Thyroid gland (tissue), 4 donors: ENCODE measurements around the gene IGDCC3. TPM values are rescaled to one million over a fixed set of nuclear protein-coding genes. Genes with fewer than 3 reads are reported as not detected.

ENCODE experiments used
- DNase-seq, 2 donors: peaks; one replicate each; pipeline ENCODE4 v3.0.0-alpha.2; 2019
- H3K27ac ChIP-seq, 3 donors: fragments of 200-600 bp; sonication (generic); 1 replicate in 2 of 3; 2 replicates in 1 of 3; pipeline ENCODE4 v1.5.1; 2016 to 2019; ENCODE audit warnings: mild to moderate bottlenecking in 1 of 3, moderate library complexity in 1 of 3
- H3K27me3 ChIP-seq: fragments of 200-600 bp; sonication (generic); one replicate; pipeline ENCODE4 v1.5.1; 2019
- H3K36me3 ChIP-seq, 2 donors: fragments of 200-600 bp; sonication (generic); one replicate each; pipeline ENCODE4 v1.5.1; 2016 to 2019
- H3K4me1 ChIP-seq, 2 donors: fragments of 200-600 bp; sonication (generic); one replicate each; pipeline ENCODE4 v1.5.1; 2017 to 2019
- H3K4me3 ChIP-seq, 3 donors: fragments of 200-600 bp; sonication (generic); replicated peaks in 1 of 3; 1 replicate in 2 of 3; 2 replicates in 1 of 3; pipeline ENCODE4 v1.5.1; 2016; ENCODE audit warnings: mild to moderate bottlenecking in 1 of 3
- H3K9me3 ChIP-seq: fragments of 200-600 bp; sonication (generic); one replicate; pipeline ENCODE4 v1.5.1; 2017
- CTCF ChIP-seq, 6 experiments: fragments of 200-600 bp in 3 of 6; fragments of 450-650 bp in 3 of 6; sonication (generic) in 3 of 6; IDR thresholded peaks; one replicate each; pipeline ENCODE4 v1.5.1; 2016 to 2019; ENCODE audit warnings: antibody characterized with exemption in 6 of 6, mild to moderate bottlenecking in 2 of 6, inconsistent platforms in 1 of 6, moderate library complexity in 1 of 6
- POLR2A ChIP-seq, 2 donors: fragments of 450-650 bp; IDR thresholded peaks; one replicate each; pipeline ENCODE4 v1.6.1; 2017; ENCODE audit warnings: antibody characterized with exemption in 2 of 2, mild to moderate bottlenecking in 2 of 2, moderate library complexity in 1 of 2
- WGBS, 2 donors: methylation state at CpG; one replicate each; pipeline ENCODE4 v1.1.5; 2017; 5-methylcytosine and 5-hydroxymethylcytosine counted together
- intact Hi-C: fragments of 100-400 bp; cut with DNase I; formaldehyde crosslinking; loops from one replicate; pipeline ENCODE4 v1.15.1; 2023
- total RNA-seq, 4 donors: library from RNA; depleted of rRNA; stranded (reverse); fragments of >200 nt; gene quantifications; one replicate each; pipeline ENCODE4 v1.2.3, GENCODE V29; 2016

Gene IGDCC3
- 1 to 10 TPM in 1 of 4 donors, under 1 TPM in 3; 0.22 to 1.5 (median 0.61) TPM for total RNA-seq

GRCh38 chr15:65377976-65378366 is at the start of gene IGDCC3:
Gene IGDCC3 (minus strand): TSS chr15:65378002. CDS start chr15:65377788, 214 bp downstream.
- H3K4me1 ChIP-seq = peaks cover 8 to 18% of the 10 kb centered on the region in 2 donors
- H3K4me3 ChIP-seq = peak within 1 kb of the TSS; percentile 4 to 59 (median 54)
- no peaks in the 10 kb centered on the region for H3K9me3 ChIP-seq
- intact Hi-C loops = no loop called here
- TF ChIP-seq CTCF (IDR thresholded peaks at IDR 0.05) = no peak
- TF ChIP-seq POLR2A (IDR thresholded peaks at IDR 0.05) = no peak
- peak; percentile 47 for DNase-seq
- WGBS, 2 donors = 0 to 4% methylated on average over 2 to 9 of the region's 42 CpGs
- no peaks in the 10 kb centered on the region for H3K27me3 ChIP-seq
- H3K36me3 ChIP-seq = no peaks in the 10 kb centered on the region
- peak within 1 kb of the TSS in 1 of 3 donors; percentile 9 for H3K27ac ChIP-seq

GRCh38 chr15:65426216-65426853 is 48.5 kb upstream of the IGDCC3 start:
- Histone ChIP-seq H3K36me3 (no peaks in the 10 kb centered on the region), H3K9me3 (no peaks in the 10 kb centered on the region), H3K4me3 (no peak overlapping the region), H3K27me3 (no peaks in the 10 kb centered on the region), H3K4me1 (peaks cover 3 to 10% of the 10 kb centered on the region in 2 donors), H3K27ac (no peak overlapping the region)
- intact Hi-C loops = no loop called here
- TF ChIP-seq POLR2A (IDR thresholded peaks at IDR 0.05) (no peak), CTCF (IDR thresholded peaks at IDR 0.05) (no peak)
- DNase-seq = no peak
- WGBS, 2 donors = 74 to 75% methylated on average over 2 of the region's 2 CpGs

- no peaks in the 10 kb centered on the region for H3K9me3 ChIP-seq
- peaks cover 11 to 21% of the 10 kb centered on the region in 2 donors for H3K4me1 ChIP-seq
- WGBS, 2 donors = 87 to 89% methylated on average over 5 of the region's 5 CpGs
- H3K27ac ChIP-seq = no peak overlapping the region
- intact Hi-C loops = no loop called here
- no peaks in the 10 kb centered on the region for H3K27me3 ChIP-seq
- no peak for DNase-seq
- TF ChIP-seq POLR2A (IDR thresholded peaks at IDR 0.05) (no peak), CTCF (IDR thresholded peaks at IDR 0.05) (no peak)
- H3K4me3 ChIP-seq = no peak overlapping the region
- no peaks in the 10 kb centered on the region for H3K36me3 ChIP-seq
Observed at GRCh38 chr15:65424683-65425082, 46.9 kb upstream of the IGDCC3 start.

GRCh38 chr15:65423976-65424679 is 46.3 kb upstream of the IGDCC3 start:
- no peak for DNase-seq

More at GRCh38 chr15:65423976-65424679, 46.3 kb upstream of the IGDCC3 start:
- Histone ChIP-seq H3K9me3 (no peaks in the 10 kb centered on the region), H3K4me1 (peaks cover 11 to 21% of the 10 kb centered on the region in 2 donors), H3K27me3 (no peaks in the 10 kb centered on the region), H3K4me3 (no peak overlapping the region), H3K36me3 (no peaks in the 10 kb centered on the region), H3K27ac (no peak overlapping the region)
- 90 to 92% methylated on average over 9 of the region's 9 CpGs for WGBS, 2 donors
- intact Hi-C loops = no loop called here
- TF ChIP-seq CTCF (IDR thresholded peaks at IDR 0.05) (no peak), POLR2A (IDR thresholded peaks at IDR 0.05) (no peak)
